ENCODE data around the gene RETSAT. TPM values are rescaled to one million over a fixed set of nuclear protein-coding genes. Genes with fewer than 3 reads are reported as not detected.
"Not testable (repeated sequence)": the region's sequence is repeated elsewhere in the genome, so short reads cannot be mapped to it uniquely, and the experiment has no call there.

RETSAT gene
- total RNA-seq, 1 donor from 2014 or later: 31.2 TPM

GRCh38 chr2:85383850-85384249 lies 29.5 kb upstream of the RETSAT start:
- intact Hi-C loops (cut with micrococcal nuclease): no loop called here
- ATAC-seq: no peak
- no peak for DNase-seq

DNA sequence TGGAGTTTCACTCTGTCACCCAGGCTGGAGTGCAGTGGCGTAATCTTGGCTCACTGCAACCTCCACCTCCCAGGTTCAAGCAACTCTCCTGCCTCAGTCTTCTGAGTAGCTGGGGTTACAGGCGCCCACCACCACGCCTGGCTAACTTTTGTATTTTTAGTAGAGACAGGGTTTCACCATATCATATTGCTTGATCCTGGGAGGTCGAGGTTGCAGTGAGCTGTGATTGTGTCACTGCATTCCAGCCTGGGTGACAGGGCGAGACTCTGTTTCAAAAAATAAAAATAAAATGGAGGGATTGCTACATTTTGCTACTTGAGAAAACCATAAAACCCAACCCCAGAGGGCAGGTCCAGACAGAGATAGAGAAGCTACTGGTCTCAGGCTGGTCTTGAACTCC lies 28.8 kb upstream of the RETSAT start:
- ATAC-seq; DNase-seq; intact Hi-C loops (cut with micrococcal nuclease): not testable (repeated sequence)

- intact Hi-C loops (cut with micrococcal nuclease): no loop called here
- no peak for ATAC-seq
- DNase-seq: no peak
Measured at GRCh38 chr2:85380048-85380447, 25.7 kb upstream of the RETSAT start.

GRCh38 chr2:85378257-85378656 lies 23.9 kb upstream of the RETSAT start:
- intact Hi-C loops (cut with micrococcal nuclease): no loop called here
- no peak for ATAC-seq
- no peak for DNase-seq

GRCh38 chr2:85377083-85377482 lies 22.8 kb upstream of the RETSAT start:
- intact Hi-C loops (cut with micrococcal nuclease): no loop called here
- ATAC-seq (no peak), DNase-seq (no peak)

GRCh38 chr2:85376291-85377065 lies 22.1 kb upstream of the RETSAT start:
- no peak for ATAC-seq
- DNase-seq: no peak
- intact Hi-C loops (cut with micrococcal nuclease): no loop called here

- intact Hi-C loops (cut with micrococcal nuclease): no loop called here
- no peak for ATAC-seq
- no peak for DNase-seq
Measured at GRCh38 chr2:85371045-85371444, 16.7 kb upstream of the RETSAT start.

- DNase-seq: no peak
- intact Hi-C loops (cut with micrococcal nuclease): no loop called here
- ATAC-seq: no peak
Measured at GRCh38 chr2:85369500-85369899, 15.2 kb upstream of the RETSAT start.

- intact Hi-C loops (cut with micrococcal nuclease): no loop called here
- ATAC-seq (no peak), DNase-seq (no peak)
Measured at GRCh38 chr2:85368921-85369320, 14.6 kb upstream of the RETSAT start.

- no peak for ATAC-seq
- intact Hi-C loops (cut with micrococcal nuclease): no loop called here
Measured at GRCh38 chr2:85367180-85367579, 12.9 kb upstream of the RETSAT start.

DNA sequence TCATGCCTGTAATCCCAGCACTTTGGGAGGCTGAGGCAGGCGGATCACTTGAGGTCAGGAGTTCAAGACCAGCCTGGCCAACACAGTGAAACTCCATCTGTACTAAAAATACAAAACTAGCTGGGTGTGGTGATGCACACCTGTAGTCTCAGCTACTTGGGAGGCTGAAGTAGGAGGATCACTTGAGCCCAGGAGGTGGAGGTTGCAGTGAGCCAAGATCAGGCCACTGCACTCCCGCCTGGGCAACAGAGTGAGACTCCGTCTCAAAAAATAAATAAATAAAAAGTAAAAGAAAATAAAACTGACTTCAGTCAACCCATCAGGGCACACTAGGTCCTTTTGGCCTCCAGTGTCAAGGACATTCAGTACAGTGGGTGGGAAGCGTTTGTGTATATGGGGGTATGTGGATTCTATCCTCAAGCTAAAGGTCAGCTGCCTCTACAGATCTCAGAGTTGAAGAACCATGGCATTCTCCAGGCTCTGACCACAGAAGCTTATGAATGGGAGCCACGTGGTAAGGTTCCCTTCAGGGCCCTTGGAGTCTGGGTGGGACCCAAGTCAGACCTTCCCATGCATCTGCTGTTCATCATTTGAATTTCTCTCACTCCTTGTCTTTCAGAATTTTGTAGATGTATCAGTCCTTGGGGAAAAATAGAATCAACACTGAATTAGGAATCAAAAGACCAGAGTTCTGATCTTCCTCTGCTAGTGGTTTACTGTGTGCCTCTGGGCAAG lies 8.5 kb upstream of the RETSAT start:
- DNase-seq; intact Hi-C loops (cut with micrococcal nuclease); ATAC-seq: not testable (repeated sequence)

More at GRCh38 chr2:85367180-85367579, 12.9 kb upstream of the RETSAT start:
- DNase-seq: no peak

- no peak for ATAC-seq
- DNase-seq: no peak
- intact Hi-C loops (cut with micrococcal nuclease): no loop called here
Measured at GRCh38 chr2:85357736-85358135, 3.4 kb upstream of the RETSAT start.

DNA sequence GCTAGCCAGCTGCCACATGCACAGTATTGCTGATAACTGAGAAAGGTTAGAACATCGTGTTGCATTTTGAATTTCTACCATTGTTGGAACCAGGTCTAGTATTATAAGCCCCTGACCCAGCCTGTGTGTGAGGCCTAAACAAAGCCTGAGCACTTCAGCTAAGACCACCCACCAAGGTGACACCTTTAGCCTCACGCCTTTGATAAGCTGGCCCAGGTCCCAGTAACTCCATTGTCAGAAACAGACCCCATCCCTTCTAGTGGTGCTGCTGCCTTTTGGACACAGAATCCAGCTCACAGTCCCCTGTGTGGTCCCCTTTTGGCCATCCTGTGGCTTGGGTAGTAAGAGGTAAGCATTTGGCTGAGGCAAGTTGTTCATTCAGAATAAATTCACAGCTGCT lies 1.9 kb upstream of the RETSAT start:
- DNase-seq (no peak), ATAC-seq (no peak)
- intact Hi-C loops (cut with micrococcal nuclease): no loop called here

GRCh38 chr2:85355521-85355920 lies 1.2 kb upstream of the RETSAT start:
- no peak for DNase-seq
- intact Hi-C loops (cut with micrococcal nuclease): no loop called here
- ATAC-seq: no peak

- peak; percentile 4 for ATAC-seq
- intact Hi-C loops (cut with micrococcal nuclease): no loop called here
- DNase-seq: no peak
Measured at GRCh38 chr2:85355073-85355410, 714 bp upstream of the RETSAT start.

DNA sequence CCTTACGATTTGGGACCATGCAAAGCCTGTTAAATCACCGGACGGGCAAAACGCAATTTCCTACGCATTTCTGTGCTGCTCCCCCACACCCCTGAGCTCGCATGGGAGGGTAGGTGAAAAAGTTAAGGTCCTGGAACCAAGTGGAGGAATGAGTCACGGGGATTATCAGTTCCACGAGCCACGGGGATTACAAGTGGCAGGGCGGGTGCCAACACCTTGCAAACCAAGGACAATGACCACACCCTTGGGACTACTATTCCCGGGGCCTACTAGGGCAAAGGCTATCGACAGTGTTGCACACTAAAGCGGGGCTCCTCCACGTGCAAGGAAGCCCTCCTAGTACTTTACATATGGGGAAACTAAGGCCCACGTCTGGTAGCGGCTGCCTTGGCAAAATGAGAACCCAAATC lies 447 bp downstream of the RETSAT start:
- ATAC-seq (peak; percentile 68), DNase-seq (peak; percentile 62)
- intact Hi-C loops (cut with micrococcal nuclease): no loop called here

DNA sequence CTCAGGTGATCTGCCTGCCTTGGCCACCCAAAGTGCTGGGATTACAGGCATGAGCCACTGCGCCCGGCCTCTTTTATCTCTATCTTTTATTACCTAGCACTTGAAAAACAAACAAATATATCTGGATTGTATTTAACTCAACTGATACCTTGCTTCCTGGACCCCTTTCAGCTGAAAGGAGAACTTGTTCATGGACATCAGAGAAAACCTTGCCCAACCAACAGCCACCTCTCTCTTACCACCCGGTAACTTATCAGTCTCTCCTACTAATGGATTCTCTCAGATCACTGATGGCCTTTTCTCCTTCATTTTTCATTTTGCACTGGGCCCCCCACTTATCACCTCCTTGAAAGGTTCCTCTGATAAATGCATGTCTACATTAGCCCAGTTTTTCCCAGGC lies 6.7 kb downstream of the RETSAT start:
- DNase-seq (no peak), ATAC-seq (no peak)
- intact Hi-C loops (cut with micrococcal nuclease): no loop called here

GRCh38 chr2:85344356-85344954 lies 9.9 kb downstream of the RETSAT start:
- intact Hi-C loops (cut with micrococcal nuclease): no loop called here
- ATAC-seq: no peak
- DNase-seq: no peak

DNA sequence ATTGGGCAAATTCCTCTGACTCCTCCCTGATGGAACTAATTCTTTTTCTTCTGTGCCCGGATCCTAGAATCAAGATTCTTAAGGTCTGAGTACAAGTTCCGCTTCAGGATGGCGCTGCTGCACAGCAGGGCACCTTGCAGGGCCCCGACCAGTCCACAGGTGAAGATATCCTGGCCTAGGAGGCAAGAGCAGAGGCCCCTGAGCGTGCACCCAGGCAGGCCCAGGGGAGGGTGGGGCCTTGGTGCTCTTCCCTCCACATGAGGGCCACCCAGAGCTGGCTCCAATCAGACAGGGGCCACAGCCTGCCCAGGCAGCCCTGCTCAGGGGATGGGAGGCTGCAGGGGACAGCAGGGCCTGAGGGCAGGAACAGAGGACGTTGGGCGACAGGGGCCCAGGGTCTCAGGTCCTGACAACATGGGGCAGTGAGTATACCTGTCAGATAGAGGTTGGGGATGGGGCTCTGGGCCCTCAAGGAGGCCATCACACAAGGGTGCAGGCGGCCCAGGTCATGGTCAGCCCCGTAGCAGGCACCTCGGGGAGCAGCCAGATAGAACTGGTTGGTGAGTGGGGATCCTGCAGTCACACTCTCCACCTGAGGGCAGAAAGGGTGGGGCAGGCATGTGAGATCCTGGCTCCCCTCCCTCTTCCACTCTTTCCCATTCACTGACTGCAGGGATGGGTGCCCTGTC lies 11.0 kb downstream of the RETSAT start:
- DNase-seq; ATAC-seq; intact Hi-C loops (cut with micrococcal nuclease): not testable (repeated sequence)

DNA sequence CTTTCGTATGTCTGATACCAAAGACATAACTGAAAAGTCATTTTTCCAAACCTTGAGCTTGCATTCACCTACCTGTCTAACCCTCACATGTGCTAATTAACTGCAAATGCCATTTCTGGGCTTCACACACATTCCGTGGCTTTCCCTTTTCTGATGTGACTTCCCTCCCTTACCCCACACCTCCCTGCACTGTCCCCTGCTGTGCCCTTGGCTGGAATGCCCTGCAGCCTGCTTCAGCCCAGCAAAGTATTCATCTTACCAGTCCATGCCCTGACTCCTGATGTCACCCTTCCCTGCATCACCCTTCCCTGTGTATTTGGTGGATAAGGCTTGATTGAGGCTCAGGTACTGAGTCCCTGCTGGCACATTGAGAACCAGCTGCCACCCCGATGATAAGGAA lies 12.2 kb downstream of the RETSAT start:
- DNase-seq: no peak
- no peak for ATAC-seq
- intact Hi-C loops (cut with micrococcal nuclease): no loop called here

All from left ventricle myocardium superior (tissue), 1 donor.